ENCODE results near the gene RNU6-8.

RNU6-8 gene

GRCh38 chr14:32230695-32231280 lies 27.7 kb upstream of the RNU6-8 start:
- TF ChIP-seq CTCF (IDR thresholded peaks at IDR 0.05; ENCODE audit: low read depth, low read length): no peak
- TF ChIP-seq MAX (IDR thresholded peaks at IDR 0.05; ENCODE audit: low read depth, low read length): no peak
- TF ChIP-seq MYC (IDR thresholded peaks at IDR 0.05; ENCODE audit: low read depth, low read length): no peak
- no peak for TF ChIP-seq POLR2A (IDR thresholded peaks at IDR 0.05; ENCODE audit: extremely low read depth, insufficient read length)
- DNase-seq (ENCODE audit: low read depth): no peak
- H3K4me3 ChIP-seq (ENCODE audit: low read depth, low read length): no peak overlapping the region

GRCh38 chr14:32230181-32230580 lies 27.1 kb upstream of the RNU6-8 start:
- H3K4me3 ChIP-seq (ENCODE audit: low read depth, low read length): no peak overlapping the region
- DNase-seq (ENCODE audit: low read depth): no peak
- TF ChIP-seq MAX (IDR thresholded peaks at IDR 0.05; ENCODE audit: low read depth, low read length) (no peak), POLR2A (IDR thresholded peaks at IDR 0.05; ENCODE audit: extremely low read depth, insufficient read length) (no peak), CTCF (IDR thresholded peaks at IDR 0.05; ENCODE audit: low read depth, low read length) (no peak), MYC (IDR thresholded peaks at IDR 0.05; ENCODE audit: low read depth, low read length) (no peak)

- no peak for DNase-seq (ENCODE audit: low read depth)
- TF ChIP-seq MAX (IDR thresholded peaks at IDR 0.05; ENCODE audit: low read depth, low read length): no peak
- no peak for TF ChIP-seq MYC (IDR thresholded peaks at IDR 0.05; ENCODE audit: low read depth, low read length)
- TF ChIP-seq CTCF (IDR thresholded peaks at IDR 0.05; ENCODE audit: low read depth, low read length): no peak
- TF ChIP-seq POLR2A (IDR thresholded peaks at IDR 0.05; ENCODE audit: extremely low read depth, insufficient read length): no peak
- H3K4me3 ChIP-seq (ENCODE audit: low read depth, low read length): no peak overlapping the region
Observed at GRCh38 chr14:32226056-32226455, 23.0 kb upstream of the RNU6-8 start.

- DNase-seq (ENCODE audit: low read depth): no peak
- TF ChIP-seq MYC (IDR thresholded peaks at IDR 0.05; ENCODE audit: low read depth, low read length): no peak
- TF ChIP-seq POLR2A (IDR thresholded peaks at IDR 0.05; ENCODE audit: extremely low read depth, insufficient read length): no peak
- TF ChIP-seq MAX (IDR thresholded peaks at IDR 0.05; ENCODE audit: low read depth, low read length): no peak
- TF ChIP-seq CTCF (IDR thresholded peaks at IDR 0.05; ENCODE audit: low read depth, low read length): no peak
- no peak overlapping the region for H3K4me3 ChIP-seq (ENCODE audit: low read depth, low read length)
Observed at GRCh38 chr14:32225378-32225920, 22.4 kb upstream of the RNU6-8 start.

GRCh38 chr14:32224737-32225377 lies 21.8 kb upstream of the RNU6-8 start:
- H3K4me3 ChIP-seq (ENCODE audit: low read depth, low read length): no peak overlapping the region
- no peak for DNase-seq (ENCODE audit: low read depth)
- TF ChIP-seq MYC (IDR thresholded peaks at IDR 0.05; ENCODE audit: low read depth, low read length) (no peak), MAX (IDR thresholded peaks at IDR 0.05; ENCODE audit: low read depth, low read length) (0 out of 2 replicates have a peak, but pooled peaks have one; percentile 4), POLR2A (IDR thresholded peaks at IDR 0.05; ENCODE audit: extremely low read depth, insufficient read length) (no peak), CTCF (IDR thresholded peaks at IDR 0.05; ENCODE audit: low read depth, low read length) (peak; percentile 7)
